Fibroblast of villous mesenchyme (primary cell): ENCODE results near the gene MEI1. TPM values are rescaled to one million over a fixed set of nuclear protein-coding genes. Genes with fewer than 3 reads are reported as not detected.

Experiments
- DNase-seq: peaks from one replicate; pipeline ENCODE4 v3.0.0-alpha.2; 2010; ENCODE audit warnings: low read depth
- H3K4me3 ChIP-seq: 2 replicates; pipeline ENCODE4 v1.5.1; 2011; ENCODE audit warnings: low read depth, mild to moderate bottlenecking, low read length
- CTCF ChIP-seq: IDR thresholded peaks from 2 replicates; pipeline ENCODE4 v1.5.1; 2012; ENCODE audit warnings: low read depth, mild to moderate bottlenecking, low read length; ENCODE audit not compliant: insufficient read depth
- total RNA-seq: library from RNA; depleted of rRNA; stranded (reverse); fragments of >200 nt; gene quantifications from 2 replicates; pipeline ENCODE4 v1.2.3, GENCODE V29; 2012

Gene MEI1
- total RNA-seq, 1 donor = 2.2 TPM

DNA sequence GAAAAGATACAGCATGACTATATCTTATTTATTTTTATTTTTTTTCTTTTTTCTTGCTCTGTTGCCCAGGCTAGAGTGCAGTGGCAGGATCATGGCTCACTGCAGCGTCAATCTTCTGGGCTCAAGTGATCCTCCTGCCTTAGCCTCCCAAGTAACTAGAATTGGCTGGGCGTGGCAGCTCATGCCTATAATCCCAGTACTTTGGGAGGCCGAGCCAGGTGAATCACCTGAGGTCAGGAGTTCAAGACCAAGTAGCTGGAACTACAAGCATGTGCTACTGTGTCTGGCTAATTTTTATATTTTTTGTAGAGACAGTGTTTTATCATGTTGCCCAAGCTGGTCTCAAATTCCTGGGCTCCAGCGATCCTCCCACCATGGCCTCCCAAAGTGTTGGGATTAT, 72.9 kb downstream of the MEI1 start:
- TF ChIP-seq CTCF = no peak
- H3K4me3 ChIP-seq = no peak overlapping the region
- DNase-seq = no peak

- H3K4me3 ChIP-seq = no peak overlapping the region
- no peak for DNase-seq
- TF ChIP-seq CTCF = no peak
Observed at GRCh38 chr22:41772645-41773044, 73.3 kb downstream of the MEI1 start.

DNA sequence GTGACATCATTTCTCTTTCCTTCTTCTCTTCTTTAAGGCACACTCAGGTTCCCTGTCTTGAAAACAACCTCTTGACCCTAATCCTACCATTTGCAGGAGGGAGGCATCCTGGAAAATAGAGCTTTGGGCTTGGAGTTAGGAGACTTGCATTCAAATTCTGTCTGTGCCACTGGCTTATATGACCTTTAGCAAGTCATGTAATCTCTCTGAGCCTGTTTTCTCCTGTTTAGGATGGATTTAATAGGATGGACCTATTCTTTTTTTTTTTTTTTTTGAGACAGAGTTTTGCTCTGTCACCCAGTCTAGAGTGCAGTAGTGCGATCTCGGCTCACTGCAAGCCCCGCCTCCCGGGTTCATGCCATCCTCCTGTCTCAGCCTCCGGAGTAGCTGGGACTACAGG, 76.0 kb downstream of the MEI1 start:
- no peak for DNase-seq
- no peak overlapping the region for H3K4me3 ChIP-seq
- no peak for TF ChIP-seq CTCF

- no peak overlapping the region for H3K4me3 ChIP-seq
- TF ChIP-seq CTCF = no peak
- no peak for DNase-seq
Observed at GRCh38 chr22:41775976-41776375, 76.7 kb downstream of the MEI1 start.

DNA sequence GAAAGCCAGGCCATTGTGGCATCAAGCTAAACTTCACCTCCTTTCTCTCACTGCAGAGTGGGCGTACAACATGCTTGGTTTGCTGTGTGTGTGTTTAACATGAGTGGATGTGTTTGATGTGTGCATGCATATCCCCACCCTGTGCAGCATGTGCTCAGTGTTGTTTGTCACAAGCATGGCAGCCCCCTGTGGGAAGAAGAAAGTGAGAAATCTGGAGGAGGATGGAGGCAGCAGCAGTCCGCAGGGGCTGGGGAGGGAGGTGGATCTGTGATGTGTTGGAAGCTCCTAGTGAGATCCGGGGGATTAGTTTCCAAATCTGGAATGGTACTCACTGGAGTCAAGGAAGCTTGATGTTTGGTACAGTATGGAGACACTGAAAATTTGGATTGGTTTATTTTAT, 77.1 kb downstream of the MEI1 start:
- no peak overlapping the region for H3K4me3 ChIP-seq
- DNase-seq = no peak
- no peak for TF ChIP-seq CTCF

DNA sequence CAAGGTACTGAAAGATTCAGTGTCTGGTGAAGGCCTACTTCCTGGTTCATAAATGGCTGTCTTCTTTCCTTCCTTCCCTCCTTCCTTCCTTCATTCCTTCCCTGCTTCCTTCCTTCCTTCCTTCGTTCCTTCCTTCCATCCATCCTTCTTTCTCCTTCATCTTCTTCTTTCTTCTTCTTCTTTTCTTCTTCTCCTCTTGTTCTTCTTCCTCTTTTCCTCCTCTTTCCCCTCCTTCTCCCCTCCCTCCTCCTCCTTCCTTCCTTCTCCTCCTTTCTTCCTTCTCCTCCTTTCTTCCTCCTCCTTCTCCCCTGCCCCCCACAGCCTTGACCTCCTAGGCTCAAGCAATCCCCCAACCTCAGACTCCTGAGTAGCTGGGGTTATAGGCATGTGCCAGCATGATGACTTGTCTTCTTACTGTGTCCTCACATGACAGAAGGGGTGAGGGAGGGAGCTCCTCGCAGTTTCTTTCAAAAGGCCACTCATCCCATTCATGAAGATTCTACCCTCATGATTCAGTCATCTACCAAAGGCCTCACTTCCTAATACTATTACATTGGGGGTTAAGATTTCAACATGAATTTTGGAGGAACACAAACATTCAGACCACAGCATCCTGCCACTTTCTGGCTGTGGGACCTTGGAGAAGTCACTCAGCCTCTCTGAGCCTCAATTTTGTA, 78.6 kb downstream of the MEI1 start:
- no peak for TF ChIP-seq CTCF
- DNase-seq = no peak
- no peak overlapping the region for H3K4me3 ChIP-seq

GRCh38 chr22:41779929-41780505, 80.7 kb downstream of the MEI1 start:
- no peak for DNase-seq

More at GRCh38 chr22:41779929-41780505, 80.7 kb downstream of the MEI1 start:
- H3K4me3 ChIP-seq = no peak overlapping the region
- TF ChIP-seq CTCF = no peak
